Large intestine (tissue), 3 donors: ENCODE results near the gene PGM3. TPM values are rescaled to one million over a fixed set of nuclear protein-coding genes. Genes with fewer than 3 reads are reported as not detected.

ENCODE experiments used
- DNase-seq, 2 donors: peaks; one replicate each; pipeline versions ENCODE4 v3.0.0 to v3.0.0-alpha.2; 2013
- H3K27ac ChIP-seq: one replicate; pipeline ENCODE4 v1.5.1; 2013; ENCODE audit warnings: low read length
- H3K27me3 ChIP-seq: 2 replicates; pipeline ENCODE4 v1.6.1; 2013; ENCODE audit warnings: low read length; ENCODE audit not compliant: control insufficient read depth, insufficient read depth
- H3K36me3 ChIP-seq: 2 replicates; pipeline ENCODE4 v1.6.1; 2013; ENCODE audit warnings: low read length; ENCODE audit not compliant: control insufficient read depth, insufficient read depth
- H3K4me1 ChIP-seq: one replicate; pipeline ENCODE4 v1.6.1; 2013; ENCODE audit warnings: low read length; ENCODE audit not compliant: control insufficient read depth, insufficient read depth
- H3K4me3 ChIP-seq: one replicate; pipeline ENCODE4 v1.5.1; 2013; ENCODE audit warnings: low read length
- H3K9me3 ChIP-seq: one replicate; pipeline ENCODE4 v1.6.1; 2013; ENCODE audit warnings: mild to moderate bottlenecking, low read depth, low read length, moderate library complexity; ENCODE audit not compliant: control insufficient read depth
- WGBS: methylation state at CpG from one replicate; pipeline ENCODE4 v1.1.5; 2013; ENCODE audit warnings: low lambda C conversion rate; ENCODE audit not compliant: insufficient coverage; 5-methylcytosine and 5-hydroxymethylcytosine counted together
- polyA plus RNA-seq: library from polyadenylated mRNA; unstranded; fragments of 120-200 nt; gene quantifications from one replicate; pipeline ENCODE4 v1.2.1, GENCODE V29; 2013

Gene PGM3
- polyA plus RNA-seq, 1 donor = 71.6 TPM

DNA sequence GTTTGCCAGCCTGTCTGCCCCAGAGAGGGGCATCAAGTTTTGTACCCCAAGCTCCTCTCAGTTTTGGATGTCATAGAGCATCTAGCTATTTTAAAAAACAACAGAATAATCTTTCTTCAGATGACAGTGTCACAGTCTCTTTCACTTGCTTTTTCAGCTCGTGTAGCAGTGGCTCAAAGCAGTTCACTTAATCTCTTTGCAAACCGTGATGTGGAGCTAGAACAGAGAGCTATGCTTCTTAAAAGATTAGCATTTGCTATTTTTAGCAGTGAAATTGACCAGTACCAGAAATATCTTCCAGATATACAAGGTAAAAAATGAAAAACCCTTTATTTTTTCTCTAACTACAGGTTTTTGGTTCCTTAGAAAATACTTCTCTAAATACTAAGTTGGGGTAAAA is 37.3 kb downstream of the PGM3 start:
- no peaks in the 10 kb centered on the region for H3K9me3 ChIP-seq
- H3K27ac ChIP-seq = no peak overlapping the region
- H3K4me1 ChIP-seq = peaks cover 6% of the 10 kb centered on the region
- 100% methylated on average over 1 of the region's 2 CpGs for WGBS
- H3K36me3 ChIP-seq = peaks cover 43% of the 10 kb centered on the region
- no peak overlapping the region for H3K4me3 ChIP-seq
- DNase-seq = no peak
- H3K27me3 ChIP-seq = no peaks in the 10 kb centered on the region

DNA sequence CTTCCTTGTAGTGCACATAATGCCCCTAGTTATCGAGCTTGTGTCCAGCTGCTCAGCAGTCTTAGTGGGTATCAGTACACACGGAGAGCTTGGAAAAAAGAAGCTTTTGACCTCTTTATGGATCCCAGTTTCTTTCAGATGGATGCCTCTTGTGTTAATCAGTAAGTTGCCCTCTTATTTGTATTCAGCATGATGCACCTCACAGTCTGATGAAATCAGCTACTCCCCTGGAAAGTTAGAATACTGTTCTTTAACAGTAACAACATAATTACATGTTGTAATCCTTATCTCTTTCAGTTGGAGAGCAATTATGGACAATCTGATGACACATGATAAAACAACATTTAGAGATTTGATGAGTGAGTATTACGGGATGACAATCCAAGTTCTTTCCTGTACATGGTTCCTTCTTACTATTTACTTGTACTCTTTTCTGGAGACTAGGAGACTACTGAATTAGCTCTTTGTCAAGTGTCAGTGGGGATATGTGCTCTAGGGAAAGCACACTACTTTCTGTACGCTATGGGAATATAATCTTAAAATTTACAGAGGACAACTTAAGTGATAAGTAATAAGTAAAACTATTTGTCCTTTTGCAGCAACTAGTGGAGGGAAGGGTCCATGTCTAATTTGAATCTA is 39.1 kb downstream of the PGM3 start:
- Histone ChIP-seq H3K4me1 (peaks cover 6% of the 10 kb centered on the region), H3K27ac (peak overlapping the region; percentile 58), H3K27me3 (no peaks in the 10 kb centered on the region), H3K9me3 (no peaks in the 10 kb centered on the region), H3K36me3 (peaks cover 39% of the 10 kb centered on the region), H3K4me3 (no peak overlapping the region)
- WGBS = 45% methylated on average over 2 of the region's 4 CpGs
- DNase-seq = peak; percentile 4 to 27

DNA sequence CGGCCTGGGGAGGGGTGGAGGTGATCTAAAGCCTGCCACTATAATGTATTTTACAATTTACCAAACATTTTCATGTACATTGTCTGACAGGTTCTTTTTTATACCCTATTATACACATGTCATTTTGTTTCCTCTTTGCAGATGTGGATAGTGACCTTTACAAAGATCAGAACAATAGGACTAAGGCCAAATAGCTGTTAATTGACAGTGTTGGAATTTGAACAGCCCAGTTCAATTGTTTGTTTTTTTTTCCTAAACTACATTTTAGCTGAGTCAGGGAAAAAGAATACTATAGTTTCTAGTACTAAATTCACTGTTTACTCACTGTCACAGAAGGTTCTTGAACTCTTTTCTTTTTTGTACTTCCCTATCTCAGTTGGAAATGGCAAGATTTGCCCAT is 40.2 kb downstream of the PGM3 start:
- Histone ChIP-seq H3K4me1 (peaks cover 6% of the 10 kb centered on the region), H3K4me3 (no peak overlapping the region), H3K36me3 (peaks cover 42% of the 10 kb centered on the region), H3K9me3 (no peaks in the 10 kb centered on the region), H3K27me3 (no peaks in the 10 kb centered on the region), H3K27ac (peak overlapping the region; percentile 58)
- DNase-seq = no peak
- no CpG with 5 or more reads among the region's 1 CpG for WGBS

DNA sequence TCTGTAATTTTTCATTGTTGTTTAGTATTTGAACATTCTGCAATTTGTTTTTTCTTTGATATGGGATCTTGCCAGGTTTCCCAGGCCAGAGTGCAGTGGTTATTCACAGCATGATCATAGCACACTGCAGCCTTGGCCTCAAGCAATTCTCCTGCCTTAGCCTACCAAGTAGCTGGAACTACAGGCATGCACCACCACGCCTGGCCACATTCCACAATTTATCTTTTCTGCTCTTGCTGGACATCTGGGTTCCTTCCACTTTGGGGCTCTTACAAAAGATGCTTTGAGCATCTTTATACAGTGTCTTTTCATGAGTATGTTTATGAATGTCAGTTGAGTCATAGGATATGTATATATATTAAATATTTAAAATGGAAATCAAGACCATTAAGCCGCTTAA is 42.0 kb downstream of the PGM3 start:
- Histone ChIP-seq H3K27me3 (no peaks in the 10 kb centered on the region), H3K36me3 (peaks cover 39% of the 10 kb centered on the region), H3K4me1 (peaks cover 6% of the 10 kb centered on the region), H3K9me3 (no peaks in the 10 kb centered on the region), H3K27ac (no peak overlapping the region), H3K4me3 (no peak overlapping the region)
- 100% methylated on average over 1 of the region's 2 CpGs for WGBS
- no peak for DNase-seq

DNA sequence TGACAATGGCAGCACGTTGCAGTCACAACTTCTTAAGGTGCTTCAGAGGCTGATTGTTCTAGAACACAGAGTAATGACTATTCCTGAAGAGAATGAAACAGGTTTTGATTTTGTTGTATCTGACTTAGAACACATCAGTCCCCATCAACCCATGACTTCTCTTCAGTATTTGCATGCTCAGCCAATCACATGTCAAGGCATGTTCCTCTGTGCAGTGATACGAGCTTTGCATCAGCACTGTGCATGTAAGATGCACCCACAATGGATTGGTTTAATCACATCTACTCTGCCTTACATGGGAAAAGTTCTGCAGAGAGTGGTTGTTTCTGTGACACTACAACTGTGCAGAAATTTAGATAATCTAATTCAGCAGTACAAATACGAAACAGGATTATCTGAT is 54.3 kb downstream of the PGM3 start:
- no peak for DNase-seq
- H3K4me3 ChIP-seq = no peak overlapping the region
- peaks cover 45% of the 10 kb centered on the region for H3K36me3 ChIP-seq
- H3K27ac ChIP-seq = no peak overlapping the region
- peaks cover 8% of the 10 kb centered on the region for H3K4me1 ChIP-seq
- no CpG with 5 or more reads among the region's 3 CpGs for WGBS
- no peaks in the 10 kb centered on the region for H3K27me3 ChIP-seq
- no peaks in the 10 kb centered on the region for H3K9me3 ChIP-seq

DNA sequence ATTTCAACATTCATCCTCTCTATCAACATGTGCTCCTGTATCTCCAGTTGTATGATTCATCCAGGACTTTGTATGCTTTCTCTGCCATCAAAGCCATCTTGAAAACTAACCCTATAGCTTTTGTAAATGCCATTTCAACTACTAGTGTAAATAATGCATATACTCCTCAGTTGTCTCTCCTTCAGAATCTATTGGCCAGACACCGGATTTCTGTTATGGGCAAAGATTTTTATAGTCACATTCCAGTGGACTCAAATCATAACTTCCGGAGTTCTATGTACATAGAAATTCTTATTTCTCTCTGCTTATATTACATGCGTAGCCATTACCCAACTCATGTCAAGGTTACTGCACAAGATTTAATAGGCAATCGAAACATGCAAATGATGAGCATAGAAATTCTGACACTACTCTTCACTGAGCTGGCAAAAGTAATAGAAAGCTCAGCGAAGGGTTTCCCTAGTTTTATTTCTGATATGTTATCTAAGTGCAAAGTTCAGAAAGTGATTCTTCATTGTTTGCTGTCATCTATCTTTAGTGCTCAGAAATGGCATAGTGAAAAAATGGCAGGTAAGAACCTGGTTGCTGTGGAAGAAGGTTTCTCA is 54.8 kb downstream of the PGM3 start:
- H3K9me3 ChIP-seq = no peaks in the 10 kb centered on the region
- H3K27me3 ChIP-seq = no peaks in the 10 kb centered on the region
- DNase-seq = peak; percentile 16 to 31
- H3K27ac ChIP-seq = peak overlapping the region; percentile 15
- no peak overlapping the region for H3K4me3 ChIP-seq
- WGBS = 63% methylated on average over 2 of the region's 5 CpGs
- H3K36me3 ChIP-seq = peaks cover 44% of the 10 kb centered on the region
- peaks cover 8% of the 10 kb centered on the region for H3K4me1 ChIP-seq

DNA sequence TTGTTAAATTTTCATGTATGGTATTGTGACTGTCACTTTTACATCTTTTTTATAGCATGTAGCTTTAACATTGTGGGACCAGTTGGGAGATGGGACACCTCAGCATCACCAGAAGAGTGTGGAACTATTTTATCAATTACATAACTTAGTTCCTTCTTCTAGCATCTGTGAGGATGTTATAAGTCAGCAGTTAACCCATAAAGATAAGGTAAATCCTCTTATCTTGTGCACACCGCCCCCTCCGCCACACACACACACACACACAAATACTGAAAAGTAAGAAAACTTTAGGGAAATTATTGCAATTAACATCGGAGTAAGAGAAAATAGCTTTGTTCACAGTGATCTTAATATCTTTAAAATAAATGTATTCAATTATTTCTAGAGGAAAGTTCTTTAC is 60.9 kb downstream of the PGM3 start:
- Histone ChIP-seq H3K4me3 (no peak overlapping the region), H3K4me1 (no peaks in the 10 kb centered on the region), H3K27me3 (no peaks in the 10 kb centered on the region), H3K27ac (no peak overlapping the region), H3K9me3 (no peaks in the 10 kb centered on the region), H3K36me3 (peaks cover 46% of the 10 kb centered on the region)
- 27% methylated on average over 2 of the region's 3 CpGs for WGBS
- no peak for DNase-seq

DNA sequence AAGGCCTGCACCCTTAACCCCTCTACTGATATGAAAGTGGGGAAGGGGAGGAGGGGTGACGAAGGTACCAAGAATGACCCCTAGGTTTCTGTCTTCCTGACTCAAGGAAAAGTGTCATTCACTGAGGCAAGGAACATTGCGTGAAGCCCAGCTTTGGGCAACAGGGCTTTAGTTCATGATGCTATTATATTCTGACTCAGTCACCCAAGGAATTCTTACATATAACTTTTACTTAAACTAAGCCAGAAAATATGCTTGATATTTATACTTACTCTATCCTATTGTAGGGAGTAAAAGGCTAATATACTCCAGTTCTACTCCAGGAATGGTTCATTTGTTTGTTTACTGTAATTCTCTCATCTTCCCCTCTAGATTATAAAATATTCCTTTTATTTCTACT is 65.1 kb downstream of the PGM3 start:
- Histone ChIP-seq H3K4me3 (no peak overlapping the region), H3K4me1 (no peaks in the 10 kb centered on the region), H3K36me3 (peaks cover 61% of the 10 kb centered on the region), H3K27me3 (no peaks in the 10 kb centered on the region), H3K9me3 (no peaks in the 10 kb centered on the region), H3K27ac (no peak overlapping the region)
- WGBS = no CpG with 5 or more reads among the region's 2 CpGs
- DNase-seq = no peak

DNA sequence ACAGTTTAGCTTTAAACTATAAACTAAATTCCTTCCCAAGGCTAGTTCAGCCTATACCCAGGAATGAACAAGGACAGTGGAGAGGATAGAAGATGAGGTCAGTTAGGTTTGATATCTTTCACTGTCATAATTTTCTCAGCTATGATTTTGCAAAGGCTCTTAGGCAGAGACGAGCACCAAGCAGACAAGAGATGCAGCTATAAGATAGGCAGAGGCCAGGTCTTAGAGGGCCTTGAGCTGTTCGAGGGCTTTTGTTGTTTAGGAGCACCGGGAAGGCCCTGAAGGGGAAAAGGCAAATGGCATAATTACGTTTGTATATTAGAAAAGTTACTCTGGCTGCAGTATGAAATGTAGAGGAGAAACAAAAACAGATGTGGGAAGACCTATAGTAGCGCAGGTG is 65.8 kb downstream of the PGM3 start:
- no peaks in the 10 kb centered on the region for H3K9me3 ChIP-seq
- 100% methylated on average over 2 of the region's 5 CpGs for WGBS
- no peak for DNase-seq
- H3K27me3 ChIP-seq = no peaks in the 10 kb centered on the region
- no peak overlapping the region for H3K27ac ChIP-seq
- H3K4me3 ChIP-seq = no peak overlapping the region
- H3K4me1 ChIP-seq = no peaks in the 10 kb centered on the region
- H3K36me3 ChIP-seq = peaks cover 60% of the 10 kb centered on the region

DNA sequence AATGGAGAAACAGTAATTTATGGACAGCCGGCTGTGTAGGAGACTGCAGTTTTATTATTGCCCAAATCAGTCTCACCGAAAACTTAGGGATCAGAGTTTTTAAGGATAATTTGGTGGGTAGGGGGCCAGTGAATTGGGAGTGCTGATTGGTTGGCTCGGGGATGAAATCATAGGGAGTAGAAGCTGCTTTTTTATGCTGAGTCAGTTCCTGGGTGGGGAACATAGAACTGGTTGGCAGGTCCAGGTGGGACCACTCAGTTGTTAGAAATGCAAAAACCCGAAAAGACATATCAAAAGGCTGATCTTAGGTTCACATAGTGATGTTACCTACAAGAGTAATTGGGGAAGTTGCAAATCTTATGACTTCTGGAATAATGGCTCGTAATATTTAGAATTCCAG is 66.3 kb downstream of the PGM3 start:
- H3K4me1 ChIP-seq = no peaks in the 10 kb centered on the region
- no peak for DNase-seq
- H3K36me3 ChIP-seq = peaks cover 57% of the 10 kb centered on the region
- no peaks in the 10 kb centered on the region for H3K27me3 ChIP-seq
- WGBS = 100% methylated on average over 1 of the region's 5 CpGs
- H3K9me3 ChIP-seq = no peaks in the 10 kb centered on the region
- H3K27ac ChIP-seq = no peak overlapping the region
- H3K4me3 ChIP-seq = no peak overlapping the region

DNA sequence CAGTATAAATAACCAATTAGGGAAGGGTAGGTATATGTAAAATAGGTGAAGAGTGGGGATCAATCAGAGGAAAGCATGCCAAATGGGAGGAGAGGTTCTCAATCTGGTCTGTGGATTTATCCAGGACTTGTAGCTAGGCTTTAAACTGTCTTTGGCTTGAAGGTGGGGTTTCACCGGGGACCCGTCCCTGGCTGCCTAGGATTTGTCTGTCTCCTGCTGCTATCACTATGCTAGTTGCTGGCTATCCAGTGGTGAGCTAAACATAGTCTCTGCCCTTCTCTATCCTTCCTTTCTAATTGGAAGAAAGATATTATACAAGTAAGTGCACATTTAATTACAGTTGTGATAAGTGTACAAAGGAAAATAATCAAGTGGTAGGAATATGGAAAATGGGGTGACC is 66.8 kb downstream of the PGM3 start:
- Histone ChIP-seq H3K4me1 (no peaks in the 10 kb centered on the region), H3K27me3 (no peaks in the 10 kb centered on the region), H3K27ac (no peak overlapping the region), H3K4me3 (no peak overlapping the region), H3K36me3 (peaks cover 57% of the 10 kb centered on the region), H3K9me3 (no peaks in the 10 kb centered on the region)
- no CpG with 5 or more reads among the region's 2 CpGs for WGBS
- DNase-seq = no peak
